ENCODE data around the gene SLC36A2.

Gene SLC36A2

GRCh38 chr5:151281001-151281639, 66.2 kb downstream of the SLC36A2 start:
- no peak for DNase-seq

- no peak for DNase-seq
These were observed 66.9 kb downstream of the SLC36A2 start for GRCh38 chr5:151280443-151280842.

DNA sequence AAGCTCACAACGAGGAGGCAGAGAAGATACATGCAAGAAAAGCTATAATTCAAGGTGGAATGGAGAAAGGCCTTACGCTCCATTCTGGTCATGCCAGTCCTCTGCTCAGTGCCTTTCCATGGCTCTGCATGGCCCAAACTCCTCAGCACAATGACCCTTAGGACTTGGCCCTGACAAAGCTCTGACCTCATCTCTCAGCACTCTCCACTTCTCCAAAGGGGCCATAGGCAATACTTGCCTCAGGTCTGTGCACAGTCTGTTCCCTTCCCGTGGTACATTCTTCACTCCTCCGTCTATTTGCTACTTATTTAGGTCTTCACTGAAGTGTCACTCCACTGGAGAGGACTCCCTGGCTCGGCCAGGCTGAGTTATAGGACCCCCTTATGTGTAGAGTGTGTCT, 68.5 kb downstream of the SLC36A2 start:
- no peak for DNase-seq

DNA sequence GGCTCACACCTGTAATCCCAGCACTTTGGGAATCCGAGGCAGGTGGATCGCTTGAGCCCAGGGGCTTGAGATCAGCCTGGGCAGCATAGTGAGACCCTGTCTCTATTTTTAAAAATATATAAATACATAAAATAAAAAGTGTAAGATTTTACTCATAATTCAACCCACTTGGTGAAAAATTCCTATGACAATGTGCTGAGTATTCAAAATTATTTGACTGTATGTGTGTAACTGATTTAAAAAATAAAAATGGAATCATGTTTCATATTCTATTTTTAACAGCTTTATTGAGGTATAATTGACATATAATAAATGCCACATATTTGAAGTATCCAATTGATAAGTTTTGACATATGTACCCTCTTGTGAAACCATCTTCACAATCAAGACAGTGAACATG, 71.6 kb downstream of the SLC36A2 start:
- DNase-seq, result no peak

GRCh38 chr5:151274666-151275065, 72.7 kb downstream of the SLC36A2 start:
- DNase-seq, result no peak

DNA sequence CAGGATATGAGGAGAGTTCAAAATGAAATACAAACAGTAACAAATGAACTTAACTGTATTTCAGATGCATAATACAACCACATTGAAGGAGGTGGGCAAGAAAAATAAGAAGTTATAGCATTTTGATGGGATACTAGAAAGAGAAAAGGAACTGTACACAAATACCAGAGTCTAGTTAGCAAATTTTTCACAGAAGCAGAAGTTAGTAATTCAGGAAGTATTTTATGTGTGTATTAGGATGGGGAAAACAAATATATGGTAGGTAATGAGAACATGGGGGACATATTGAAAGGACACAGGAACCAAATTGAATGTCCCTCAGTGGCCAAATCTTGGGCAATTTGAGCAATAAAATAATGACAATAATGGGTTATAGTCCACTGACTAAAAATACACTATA, 76.0 kb downstream of the SLC36A2 start:
- no peak for DNase-seq

DNA sequence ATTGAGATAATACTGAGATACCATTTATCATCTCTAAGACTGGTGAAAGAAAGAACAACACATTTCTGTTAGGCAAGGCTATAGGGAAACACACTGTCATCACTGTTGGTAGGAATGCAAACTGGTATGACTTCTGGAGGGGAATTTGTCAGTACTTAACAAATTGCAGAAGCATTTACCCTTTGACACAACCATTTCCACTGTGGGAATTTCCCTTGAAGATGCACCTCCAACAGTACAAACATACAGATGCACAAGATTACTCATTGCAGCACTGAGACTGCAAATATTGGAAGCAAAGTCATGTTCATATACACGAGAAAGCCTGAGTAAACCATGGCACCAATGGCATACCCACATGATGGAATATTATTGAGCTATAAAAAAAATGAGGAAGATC, 76.8 kb downstream of the SLC36A2 start:
- no peak for DNase-seq

- no peak for DNase-seq
These were observed 79.7 kb downstream of the SLC36A2 start for GRCh38 chr5:151267491-151268260.

Data from COR-L47 (cell line).